GM12891 (cell line): ENCODE results near the gene ARRB1.

Experiments
- DNase-seq: peaks from one replicate; pipeline ENCODE4 v3.0.0; 2011; ENCODE audit warnings: low spot score; ENCODE audit not compliant: insufficient read length
- FAIRE-seq: peaks from 2 replicates; lab custom pipeline; 2011; peaks lifted over from hg19 to GRCh38; lab: Jason Lieb, UNC
- PAX5 ChIP-seq: IDR thresholded peaks from 2 replicates; pipeline ENCODE4 v1.6.1; 2011; ENCODE audit warnings: low read length, moderate library complexity, mild to moderate bottlenecking; ENCODE audit not compliant: insufficient read depth, severe bottlenecking
- POLR2A ChIP-seq: IDR thresholded peaks from 2 replicates; pipeline ENCODE4 v1.6.1; 2011; ENCODE audit warnings: low read depth, low read length, control low read depth
- POLR2AphosphoS5 ChIP-seq: IDR thresholded peaks from 2 replicates; pipeline ENCODE4 v1.6.1; 2011; ENCODE audit warnings: low read depth, low read length, control low read depth
- POU2F2 ChIP-seq: IDR thresholded peaks from 2 replicates; pipeline ENCODE4 v1.6.1; 2011; ENCODE audit warnings: low read depth, mild to moderate bottlenecking, control low read depth, low read length, moderate library complexity
- SPI1 ChIP-seq: IDR thresholded peaks from 2 replicates; pipeline ENCODE4 v1.6.1; 2011; ENCODE audit warnings: low read depth, low read length, control low read depth
- TAF1 ChIP-seq: IDR thresholded peaks from 2 replicates; pipeline ENCODE4 v1.6.1; 2011; ENCODE audit warnings: low read depth, low read length, control low read depth

The ARRB1 gene

DNA sequence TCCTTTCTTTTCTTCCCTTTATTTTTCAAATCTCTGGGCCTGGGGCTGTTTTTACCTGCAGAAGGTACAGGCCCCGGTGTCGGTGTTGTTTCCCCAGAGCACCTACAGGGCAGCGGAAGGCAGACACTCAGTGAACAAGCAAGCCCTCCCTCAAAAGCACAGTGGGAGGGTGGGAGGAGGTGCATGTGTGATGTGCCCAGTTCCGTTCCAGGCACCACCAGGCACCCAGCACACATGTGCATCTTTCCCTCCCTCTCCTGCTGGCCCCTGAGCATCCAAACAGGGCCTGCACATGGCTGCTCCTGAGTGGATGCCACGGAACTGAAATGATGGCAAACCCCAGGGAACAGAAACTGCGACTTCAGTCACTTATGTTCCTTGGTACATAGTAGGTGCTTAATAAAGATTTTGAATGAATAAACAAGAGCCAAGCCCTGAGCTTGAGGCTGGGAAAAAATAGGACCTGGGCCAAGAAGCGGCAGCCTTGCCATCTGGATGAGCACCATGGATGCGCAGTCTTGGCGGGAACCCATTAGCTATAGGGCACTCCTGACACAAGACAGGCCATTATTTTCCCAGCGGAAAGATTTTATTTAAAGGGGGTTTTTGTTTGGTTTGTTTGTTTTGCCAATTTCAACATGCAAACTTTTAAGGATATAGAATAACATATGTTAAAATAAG is 47.8 kb downstream of the ARRB1 start:
- DNase-seq (no peak), FAIRE-seq (no peak)
- TF ChIP-seq POU2F2, result no peak
- no peak for TF ChIP-seq SPI1
- no peak for TF ChIP-seq POLR2A

DNA sequence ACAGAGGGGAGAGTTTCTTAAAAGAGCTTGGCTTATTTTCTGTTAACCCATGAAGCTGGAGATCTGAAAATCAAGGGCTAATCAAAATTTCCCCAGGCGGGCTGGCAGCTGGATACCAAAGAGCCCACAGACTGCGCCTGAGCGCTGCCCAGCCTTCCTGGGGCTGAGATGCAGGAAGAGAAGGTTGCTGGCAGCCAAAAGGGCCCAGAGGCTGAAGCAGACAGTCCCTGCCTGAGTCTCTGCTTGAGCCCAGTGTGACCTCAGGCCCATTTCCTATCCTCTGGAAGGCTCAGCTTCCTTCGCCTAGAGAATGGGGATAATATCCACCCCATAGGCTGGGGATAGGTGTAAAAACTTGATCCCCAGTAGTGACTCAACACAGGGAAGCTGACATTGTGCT is 49.1 kb downstream of the ARRB1 start:
- FAIRE-seq, result no peak
- TF ChIP-seq SPI1 (no peak), POLR2AphosphoS5 (no peak), TAF1 (no peak), PAX5 (no peak), POLR2A (no peak)
- DNase-seq, result no peak

DNA sequence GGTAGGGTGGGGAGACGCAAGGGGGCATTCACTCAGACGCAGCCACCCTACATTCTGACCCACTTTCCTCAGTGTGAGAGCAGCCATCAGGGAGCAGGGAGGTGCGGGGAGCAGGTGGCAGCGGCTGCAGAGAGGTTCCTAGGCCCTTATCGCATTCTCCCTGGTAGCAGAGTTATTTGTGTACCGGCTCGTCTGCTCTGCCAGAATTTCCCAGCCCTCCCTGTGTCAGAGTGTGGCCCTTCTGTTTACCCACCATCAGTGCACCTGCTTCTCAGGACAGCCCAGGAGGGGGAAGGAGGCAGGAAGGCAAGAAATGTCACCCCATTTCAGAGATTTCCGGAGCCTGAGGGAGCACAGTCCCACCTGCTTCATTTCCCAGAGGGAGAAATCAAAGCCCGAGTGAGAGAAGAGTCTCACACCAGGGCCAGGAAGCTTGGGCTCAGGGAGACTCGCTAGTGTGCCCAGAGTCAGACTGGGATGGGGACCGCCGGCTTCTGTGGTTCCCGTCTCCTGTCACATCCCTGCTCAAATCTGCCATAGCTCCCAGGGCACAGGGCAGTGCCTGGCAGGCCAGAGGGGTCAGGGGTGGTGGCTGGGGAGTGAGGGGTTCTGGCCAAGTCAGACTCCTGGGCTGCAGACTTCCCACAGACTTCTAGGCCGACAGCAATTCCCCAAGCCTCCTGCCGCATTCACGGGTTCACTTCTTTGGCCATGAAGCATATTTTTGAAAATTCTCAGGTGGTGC is 49.7 kb downstream of the ARRB1 start:
- TF ChIP-seq POU2F2 (no peak), POLR2AphosphoS5 (no peak), POLR2A (no peak)
- FAIRE-seq (no peak), DNase-seq (no peak)

DNA sequence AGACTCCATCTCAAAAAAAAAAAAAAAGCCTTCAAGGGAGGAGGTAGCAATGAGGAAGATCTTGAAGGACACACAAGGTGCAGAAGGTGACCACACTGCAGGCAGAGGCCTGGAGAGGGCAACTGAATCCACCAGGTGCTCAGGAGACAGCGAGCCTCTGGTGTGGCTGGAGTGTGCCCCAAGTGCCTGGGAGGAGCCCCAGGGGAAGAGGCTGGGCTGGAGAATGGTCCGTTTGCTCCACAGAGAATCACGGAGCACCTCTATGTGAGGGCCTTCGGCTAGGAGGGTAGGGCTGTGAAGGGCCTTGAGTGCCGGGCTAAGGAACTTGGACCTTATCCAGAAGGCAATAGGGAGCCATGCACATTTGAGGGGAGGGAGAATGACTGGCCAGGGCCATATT is 50.3 kb downstream of the ARRB1 start:
- FAIRE-seq (no peak), DNase-seq (no peak)
- TF ChIP-seq TAF1 (no peak), SPI1 (no peak), POLR2AphosphoS5 (no peak), POU2F2 (no peak), PAX5 (no peak), POLR2A (no peak)

- DNase-seq (no peak), FAIRE-seq (no peak)
- TF ChIP-seq SPI1, result no peak
- no peak for TF ChIP-seq TAF1
- no peak for TF ChIP-seq POLR2A
- TF ChIP-seq POLR2AphosphoS5, result no peak
- TF ChIP-seq POU2F2, result no peak
- TF ChIP-seq PAX5, result no peak
These were observed 52.5 kb downstream of the ARRB1 start for GRCh38 chr11:75298976-75299260.

DNA sequence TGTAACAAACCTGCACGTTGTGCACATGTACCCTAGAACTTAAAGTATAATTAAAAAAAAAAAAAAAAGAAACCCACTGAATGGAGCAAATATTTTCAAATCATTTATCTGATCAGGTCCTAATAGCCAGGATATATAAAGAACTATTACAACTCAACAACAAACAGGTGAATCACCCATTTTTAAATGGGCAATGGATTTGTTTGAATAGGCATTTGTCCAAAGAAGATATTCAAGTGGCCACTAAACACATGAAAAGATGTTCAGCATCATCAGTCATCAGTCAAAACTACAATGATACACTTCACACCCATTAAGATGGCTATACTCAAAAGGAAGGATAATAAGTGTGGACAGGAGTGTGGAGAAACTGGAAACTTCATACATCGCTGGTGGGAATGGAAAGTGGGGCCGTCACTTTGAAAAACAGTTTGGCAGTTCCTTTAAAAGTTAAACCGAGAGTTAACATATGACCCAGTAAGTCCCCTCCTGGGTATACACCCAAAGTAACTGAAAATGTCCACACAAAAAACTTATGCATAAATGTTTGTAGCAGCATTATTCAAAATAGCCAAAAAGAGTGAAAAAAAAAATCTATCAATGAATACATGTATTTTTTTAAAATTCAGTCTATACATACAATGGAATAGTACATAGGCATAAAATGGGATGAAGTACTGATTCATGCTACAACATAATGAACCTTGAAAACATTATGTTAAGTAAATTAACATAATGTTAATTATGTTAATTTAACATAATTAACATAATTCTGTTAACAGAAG is 53.1 kb downstream of the ARRB1 start:
- TF ChIP-seq PAX5 (no peak), POLR2AphosphoS5 (no peak), POLR2A (no peak), TAF1 (no peak), SPI1 (no peak), POU2F2 (no peak)
- FAIRE-seq (no peak), DNase-seq (no peak)

- no peak for TF ChIP-seq TAF1
- DNase-seq, result no peak
- FAIRE-seq, result no peak
These were observed 57.6 kb downstream of the ARRB1 start for GRCh38 chr11:75293903-75294302.

DNA sequence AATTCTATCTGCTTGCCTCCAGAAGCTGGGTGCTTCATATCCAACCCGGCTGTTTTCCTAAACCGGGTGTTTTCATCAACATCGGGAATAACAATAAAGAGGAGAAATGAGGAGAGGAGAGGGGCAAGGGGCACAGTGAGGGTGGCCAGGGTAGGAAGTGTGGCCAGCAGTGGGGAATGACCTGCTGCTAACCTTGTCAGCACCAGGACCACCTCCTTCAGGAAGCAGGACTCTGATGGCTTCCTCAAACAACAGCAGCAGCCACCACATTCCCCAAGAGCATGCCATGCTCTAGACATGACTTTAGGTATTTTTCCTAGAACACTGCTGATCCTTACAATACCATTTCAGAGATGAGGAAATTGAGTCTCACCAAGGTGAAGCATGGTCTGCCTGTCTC is 58.5 kb downstream of the ARRB1 start:
- no peak for TF ChIP-seq PAX5
- no peak for TF ChIP-seq TAF1
- TF ChIP-seq POLR2AphosphoS5, result no peak
- no peak for TF ChIP-seq POLR2A
- TF ChIP-seq POU2F2, result no peak
- TF ChIP-seq SPI1, result no peak
- FAIRE-seq, result no peak

GRCh38 chr11:75291741-75292140 is 59.7 kb downstream of the ARRB1 start:
- no peak for TF ChIP-seq POLR2A
- TF ChIP-seq PAX5, result no peak
- TF ChIP-seq POU2F2, result no peak
- TF ChIP-seq SPI1, result no peak
- TF ChIP-seq TAF1, result no peak
- no peak for TF ChIP-seq POLR2AphosphoS5
- DNase-seq (no peak), FAIRE-seq (no peak)

More for the DNA sequence above, 58.5 kb downstream of the ARRB1 start:
- no peak for DNase-seq

DNA sequence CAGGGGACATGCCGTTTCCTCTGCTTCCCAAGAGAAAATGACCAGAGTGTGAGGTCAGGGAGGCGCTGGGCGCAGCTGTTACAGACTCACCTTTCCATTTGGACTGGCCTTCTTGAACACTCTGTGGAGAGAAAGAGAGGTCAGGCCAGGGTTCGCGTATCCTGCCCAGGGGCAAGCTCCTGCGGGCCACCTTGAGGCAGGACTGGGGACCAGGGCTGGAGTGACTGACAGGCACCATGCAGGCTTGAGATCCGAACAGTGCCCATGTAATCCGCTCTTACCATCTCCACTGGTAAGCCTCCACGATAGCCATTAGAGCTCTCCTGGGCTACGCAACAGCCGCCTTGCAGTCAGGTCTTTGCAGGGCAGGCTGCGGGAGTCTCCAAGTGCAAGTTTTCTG is 61.5 kb downstream of the ARRB1 start:
- TF ChIP-seq PAX5 (no peak), POLR2A (no peak), POU2F2 (no peak), POLR2AphosphoS5 (no peak), SPI1 (no peak)
- DNase-seq (no peak), FAIRE-seq (no peak)
